BLaER1 (cell line): ENCODE results near the gene IDH3A.

Source experiments
- H3K27ac ChIP-seq: shearing (Covaris generic); formaldehyde crosslinking; 2 replicates; pipeline ENCODE4 v1.8.1; 2022
- H3K27me3 ChIP-seq: shearing (Covaris generic); formaldehyde crosslinking; 2 replicates; pipeline ENCODE4 v1.8.1; 2022
- H3K36me3 ChIP-seq: shearing (Covaris generic); formaldehyde crosslinking; 2 replicates; pipeline ENCODE4 v1.8.1; 2022
- H3K4me1 ChIP-seq: shearing (Covaris generic); formaldehyde crosslinking; 2 replicates; pipeline ENCODE4 v1.8.1; 2022
- H3K4me2 ChIP-seq: shearing (Covaris generic); formaldehyde crosslinking; 2 replicates; pipeline ENCODE4 v1.8.1; 2022
- H3K4me3 ChIP-seq: shearing (Covaris generic); formaldehyde crosslinking; 2 replicates; pipeline ENCODE4 v1.8.1; 2022
- H3K9ac ChIP-seq: shearing (Covaris generic); formaldehyde crosslinking; 2 replicates; pipeline ENCODE4 v1.8.1; 2022
- H3K9me3 ChIP-seq: shearing (Covaris generic); formaldehyde crosslinking; 2 replicates; pipeline ENCODE4 v1.8.1; 2022
- H4K20me1 ChIP-seq: shearing (Covaris generic); formaldehyde crosslinking; 2 replicates; pipeline ENCODE4 v1.8.1; 2022
- Cebpa-rat ChIP-seq: shearing (Covaris generic); IDR thresholded peaks from 2 replicates; pipeline ENCODE4 v1.8.1; 2022

Gene IDH3A

DNA sequence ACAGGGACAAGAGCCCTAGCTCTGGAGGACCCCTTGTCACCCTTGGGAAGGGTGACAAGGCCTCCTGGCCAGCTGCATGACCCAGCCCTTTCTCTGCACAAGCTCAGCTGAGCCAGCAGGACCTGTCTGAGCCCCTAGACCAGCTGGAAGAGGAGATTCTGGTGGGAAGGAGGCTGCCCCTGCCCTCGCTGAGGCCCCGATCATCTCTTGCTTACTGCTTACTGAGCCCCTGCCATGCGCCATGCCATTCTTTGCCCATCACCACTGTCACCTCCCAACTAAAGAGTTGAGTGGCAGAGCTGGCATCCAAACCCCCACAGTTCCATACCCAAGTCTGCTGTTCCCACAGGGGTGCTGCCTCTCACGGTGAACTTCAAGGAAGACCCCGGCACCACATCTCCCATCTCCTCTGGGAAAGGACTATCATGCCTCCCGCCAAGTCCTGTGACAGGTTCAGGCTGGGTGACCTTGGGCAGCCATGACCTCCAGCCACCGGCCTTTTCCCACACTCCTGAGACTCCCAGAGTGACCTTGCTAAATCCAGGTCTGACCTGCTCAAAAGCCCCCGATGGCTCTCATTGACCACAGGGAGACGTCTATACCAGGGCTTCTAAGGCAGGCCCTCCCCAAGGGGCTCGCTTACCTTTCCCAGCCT is 51.2 kb downstream of the IDH3A start:
- TF ChIP-seq Cebpa-rat = no peak
- no peaks in the 10 kb centered on the region for H4K20me1 ChIP-seq
- H3K4me3 ChIP-seq = no peak overlapping the region
- no peaks in the 10 kb centered on the region for H3K27me3 ChIP-seq
- peaks cover 10% of the 10 kb centered on the region; the same call in 1 of the 2 replicates for H3K4me1 ChIP-seq
- H3K9me3 ChIP-seq = no peaks in the 10 kb centered on the region
- H3K36me3 ChIP-seq = no peaks in the 10 kb centered on the region
- H3K4me2 ChIP-seq = no peak overlapping the region
- H3K9ac ChIP-seq = no peak overlapping the region
- H3K27ac ChIP-seq = no peak overlapping the region

DNA sequence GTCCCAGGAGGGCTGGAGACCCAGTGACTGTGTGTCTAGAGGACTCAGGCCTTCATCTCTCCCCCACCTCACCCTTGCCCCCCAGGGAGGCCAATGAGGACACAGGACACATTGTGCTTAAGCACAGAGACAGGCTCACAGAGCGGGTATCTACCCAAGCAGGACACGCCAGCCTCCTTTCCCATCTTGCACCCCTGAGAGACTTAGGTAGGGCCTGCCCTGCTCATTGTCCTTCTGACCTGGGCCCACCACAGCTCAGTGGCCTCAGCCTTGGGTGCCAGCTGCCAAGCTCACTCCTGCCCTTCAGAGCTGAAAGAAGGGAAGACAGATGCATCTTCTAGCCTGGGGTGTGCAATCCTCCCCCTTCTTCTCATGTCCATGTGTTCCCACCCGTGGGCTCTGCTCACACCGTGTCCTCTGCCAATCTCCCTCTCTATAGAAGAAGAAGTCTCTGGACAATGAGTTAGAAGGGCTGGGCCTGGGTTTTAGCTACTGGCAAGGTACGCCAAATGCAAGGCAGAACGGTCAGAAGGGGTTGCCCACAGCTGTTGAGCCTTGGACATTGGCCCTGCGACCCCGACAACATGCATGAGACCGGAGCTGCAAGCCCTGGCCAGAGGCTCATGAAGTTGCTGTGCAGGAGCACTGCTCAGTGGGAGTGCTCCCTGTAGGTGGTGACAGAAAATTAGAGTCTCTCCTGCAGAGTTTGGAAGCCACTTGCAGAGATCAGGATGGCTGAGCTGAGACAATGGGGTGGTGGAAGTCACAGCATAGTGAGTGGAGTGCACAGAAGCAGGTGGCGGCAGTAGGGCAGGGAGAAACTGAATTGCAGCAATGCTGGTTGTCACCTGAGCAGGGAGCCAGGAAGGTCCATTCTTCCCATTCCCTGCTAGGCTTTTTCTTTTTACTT is 52.4 kb downstream of the IDH3A start:
- Histone ChIP-seq H3K9me3 (no peaks in the 10 kb centered on the region), H4K20me1 (no peaks in the 10 kb centered on the region), H3K4me2 (no peak overlapping the region), H3K27ac (no peak overlapping the region), H3K4me3 (no peak overlapping the region), H3K36me3 (no peaks in the 10 kb centered on the region), H3K4me1 (peaks cover 21% of the 10 kb centered on the region), H3K9ac (no peak overlapping the region), H3K27me3 (no peaks in the 10 kb centered on the region)
- TF ChIP-seq Cebpa-rat = no peak

DNA sequence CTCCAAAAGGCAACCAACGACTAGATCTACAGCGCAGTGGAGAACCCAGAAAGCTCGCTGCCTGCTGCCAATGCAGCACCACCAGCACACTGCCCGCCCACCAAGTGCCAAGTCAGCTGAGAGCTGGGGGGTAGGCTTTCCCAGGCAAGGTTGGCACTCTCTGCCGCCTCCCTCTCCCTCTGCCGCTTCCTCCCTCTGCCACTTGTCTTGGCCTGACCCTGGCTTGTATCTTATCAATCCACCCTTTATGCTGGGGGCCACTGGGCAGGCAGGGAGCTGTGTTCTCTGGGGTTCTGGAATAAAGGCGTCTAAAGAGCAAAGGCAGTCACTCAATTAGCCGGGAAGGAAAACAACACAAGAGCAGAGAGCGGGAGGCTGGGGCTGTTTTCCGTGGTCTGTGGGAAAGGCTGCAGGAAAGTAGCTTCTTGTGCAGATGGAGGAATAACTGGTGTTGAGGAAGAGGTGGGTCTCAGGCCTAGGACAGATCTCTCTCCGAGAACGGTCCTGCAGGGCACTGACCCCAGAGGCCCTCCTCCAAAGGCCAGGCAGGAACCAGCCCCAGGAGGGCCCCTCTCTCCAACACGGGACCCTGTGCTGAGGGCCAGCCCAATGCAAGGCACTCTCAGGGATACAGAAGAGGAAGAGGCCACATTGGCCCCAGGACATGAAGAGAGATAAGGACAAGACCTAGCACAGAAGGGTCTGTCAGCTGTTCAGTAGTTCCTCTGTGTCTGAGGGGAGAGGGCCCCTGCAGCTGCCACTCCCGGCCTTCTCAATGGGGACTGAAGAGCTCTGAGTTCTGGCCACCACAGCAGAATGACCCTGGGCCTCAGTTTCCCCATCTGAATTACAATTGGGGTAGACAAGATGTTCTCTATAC is 54.4 kb downstream of the IDH3A start:
- Histone ChIP-seq H3K4me1 (peaks cover 25% of the 10 kb centered on the region), H3K9me3 (no peaks in the 10 kb centered on the region), H3K36me3 (no peaks in the 10 kb centered on the region), H3K27ac (no peak overlapping the region), H3K4me3 (no peak overlapping the region), H4K20me1 (no peaks in the 10 kb centered on the region), H3K9ac (no peak overlapping the region), H3K27me3 (no peaks in the 10 kb centered on the region), H3K4me2 (no peak overlapping the region)
- no peak for TF ChIP-seq Cebpa-rat

DNA sequence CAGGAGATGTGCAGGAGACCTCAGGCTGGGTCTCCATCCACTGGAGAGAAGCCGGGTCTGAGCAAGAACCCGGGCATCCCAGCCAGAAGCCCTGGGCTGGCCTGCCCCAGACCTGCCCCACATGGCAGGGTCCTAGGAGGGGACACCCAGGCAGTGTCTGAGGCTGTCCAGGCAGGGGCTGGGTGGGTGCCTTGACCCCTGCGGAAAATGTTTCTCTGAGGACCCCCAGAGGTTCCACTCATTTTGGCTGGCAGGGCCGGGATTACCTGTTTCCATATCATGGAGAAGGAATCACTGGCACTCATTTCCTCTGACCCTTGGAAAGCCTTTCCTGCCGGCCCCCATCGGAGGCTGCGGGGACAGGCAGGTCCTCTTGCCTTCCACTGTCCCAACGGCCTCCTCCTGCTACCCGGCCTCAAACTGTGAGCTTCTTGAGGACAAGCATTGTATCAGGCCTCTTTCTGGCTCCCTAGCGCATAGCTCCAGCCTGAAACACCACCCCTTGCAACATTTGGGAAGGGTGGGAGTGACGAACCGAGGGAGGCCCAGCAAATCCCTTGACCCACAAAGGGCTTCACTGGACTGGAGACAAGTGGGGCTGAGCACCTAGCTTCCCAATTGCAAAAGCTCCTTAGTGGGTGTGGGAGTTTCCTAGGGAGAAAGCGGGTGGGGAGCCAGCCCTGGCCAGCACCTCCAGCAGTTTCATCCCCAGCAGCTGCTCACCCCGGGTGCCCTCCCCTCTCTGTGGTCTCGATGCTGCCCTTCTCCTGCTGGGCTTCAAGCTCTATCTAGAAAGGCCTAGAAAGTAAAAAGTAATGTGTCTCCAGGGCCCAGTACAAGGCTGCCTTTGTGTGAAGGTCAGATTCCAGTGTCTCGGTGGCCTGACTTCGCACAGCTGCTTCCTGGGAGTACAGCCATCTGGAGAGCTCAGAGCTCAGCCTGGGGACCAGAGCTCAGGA is 55.5 kb downstream of the IDH3A start:
- no peak for TF ChIP-seq Cebpa-rat
- no peaks in the 10 kb centered on the region for H4K20me1 ChIP-seq
- H3K4me3 ChIP-seq = no peak overlapping the region
- peak overlapping the region; percentile 30; the same call in 1 of the 2 replicates for H3K27ac ChIP-seq
- peak overlapping the region; percentile 37 for H3K4me2 ChIP-seq
- no peak overlapping the region for H3K9ac ChIP-seq
- no peaks in the 10 kb centered on the region for H3K36me3 ChIP-seq
- no peaks in the 10 kb centered on the region for H3K27me3 ChIP-seq
- peaks cover 26% of the 10 kb centered on the region for H3K4me1 ChIP-seq
- no peaks in the 10 kb centered on the region for H3K9me3 ChIP-seq

DNA sequence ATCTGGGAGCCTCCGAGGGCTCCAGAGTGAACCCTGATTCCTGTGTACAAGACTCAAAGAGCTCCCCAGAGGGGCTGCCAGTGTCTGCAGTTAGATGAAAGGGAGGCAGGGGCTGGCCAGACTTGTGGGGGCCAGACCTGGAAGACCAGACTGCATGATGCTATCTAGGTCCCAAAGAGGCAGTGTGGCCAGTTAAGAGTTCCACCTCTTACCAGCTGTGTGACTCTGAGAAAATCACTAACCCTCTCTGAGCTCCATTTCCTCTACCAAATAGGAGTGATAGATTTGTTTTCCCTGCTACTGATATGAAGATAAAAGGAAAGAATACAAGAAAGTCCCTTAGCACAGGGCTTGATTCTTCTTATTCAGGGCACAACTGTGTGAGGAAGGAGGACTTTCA is 56.2 kb downstream of the IDH3A start:
- Histone ChIP-seq H3K9ac (no peak overlapping the region), H3K27ac (0 out of 2 replicates have a peak overlapping the region, but pooled peaks have one; percentile 30), H3K4me3 (no peak overlapping the region), H3K36me3 (no peaks in the 10 kb centered on the region), H4K20me1 (no peaks in the 10 kb centered on the region), H3K4me1 (peaks cover 33% of the 10 kb centered on the region), H3K9me3 (no peaks in the 10 kb centered on the region), H3K27me3 (no peaks in the 10 kb centered on the region), H3K4me2 (peak overlapping the region; percentile 37)
- TF ChIP-seq Cebpa-rat = no peak

GRCh38 chr15:78205856-78206255 is 56.7 kb downstream of the IDH3A start:
- Histone ChIP-seq H3K9ac (no peak overlapping the region; the same call in 1 of the 2 replicates), H3K4me2 (peak overlapping the region; percentile 53), H3K27me3 (no peaks in the 10 kb centered on the region), H3K27ac (0 out of 2 replicates have a peak overlapping the region, but pooled peaks have one; percentile 12), H3K9me3 (no peaks in the 10 kb centered on the region), H3K36me3 (no peaks in the 10 kb centered on the region), H4K20me1 (no peaks in the 10 kb centered on the region), H3K4me1 (peaks cover 38% of the 10 kb centered on the region), H3K4me3 (no peak overlapping the region)
- no peak for TF ChIP-seq Cebpa-rat

GRCh38 chr15:78206326-78207109 is 57.4 kb downstream of the IDH3A start:
- no peaks in the 10 kb centered on the region for H3K9me3 ChIP-seq
- H3K4me2 ChIP-seq = peak overlapping the region; percentile 53
- H3K9ac ChIP-seq = no peak overlapping the region; the same call in 1 of the 2 replicates
- no peaks in the 10 kb centered on the region for H3K27me3 ChIP-seq
- TF ChIP-seq Cebpa-rat = no peak
- H3K27ac ChIP-seq = 0 out of 2 replicates have a peak overlapping the region, but pooled peaks have one; percentile 12
- H3K4me1 ChIP-seq = peaks cover 38% of the 10 kb centered on the region
- H4K20me1 ChIP-seq = no peaks in the 10 kb centered on the region
- H3K36me3 ChIP-seq = no peaks in the 10 kb centered on the region
- no peak overlapping the region for H3K4me3 ChIP-seq

- Histone ChIP-seq H3K4me1 (peaks cover 38% of the 10 kb centered on the region), H3K27ac (no peak overlapping the region)
Measured at GRCh38 chr15:78207110-78207458, 57.9 kb downstream of the IDH3A start.

More at GRCh38 chr15:78207110-78207458, 57.9 kb downstream of the IDH3A start:
- Histone ChIP-seq H4K20me1 (no peaks in the 10 kb centered on the region), H3K9me3 (no peaks in the 10 kb centered on the region), H3K4me2 (no peak overlapping the region), H3K27me3 (no peaks in the 10 kb centered on the region), H3K4me3 (no peak overlapping the region), H3K9ac (no peak overlapping the region), H3K36me3 (no peaks in the 10 kb centered on the region)
- TF ChIP-seq Cebpa-rat = no peak
